ENCODE results near the gene MMEL1. TPM values are rescaled to one million over a fixed set of nuclear protein-coding genes. Genes with fewer than 3 reads are reported as not detected.

Gene MMEL1
- total RNA-seq, 2 experiments from 2014 or later: 0.67 to 1.8 TPM

DNA sequence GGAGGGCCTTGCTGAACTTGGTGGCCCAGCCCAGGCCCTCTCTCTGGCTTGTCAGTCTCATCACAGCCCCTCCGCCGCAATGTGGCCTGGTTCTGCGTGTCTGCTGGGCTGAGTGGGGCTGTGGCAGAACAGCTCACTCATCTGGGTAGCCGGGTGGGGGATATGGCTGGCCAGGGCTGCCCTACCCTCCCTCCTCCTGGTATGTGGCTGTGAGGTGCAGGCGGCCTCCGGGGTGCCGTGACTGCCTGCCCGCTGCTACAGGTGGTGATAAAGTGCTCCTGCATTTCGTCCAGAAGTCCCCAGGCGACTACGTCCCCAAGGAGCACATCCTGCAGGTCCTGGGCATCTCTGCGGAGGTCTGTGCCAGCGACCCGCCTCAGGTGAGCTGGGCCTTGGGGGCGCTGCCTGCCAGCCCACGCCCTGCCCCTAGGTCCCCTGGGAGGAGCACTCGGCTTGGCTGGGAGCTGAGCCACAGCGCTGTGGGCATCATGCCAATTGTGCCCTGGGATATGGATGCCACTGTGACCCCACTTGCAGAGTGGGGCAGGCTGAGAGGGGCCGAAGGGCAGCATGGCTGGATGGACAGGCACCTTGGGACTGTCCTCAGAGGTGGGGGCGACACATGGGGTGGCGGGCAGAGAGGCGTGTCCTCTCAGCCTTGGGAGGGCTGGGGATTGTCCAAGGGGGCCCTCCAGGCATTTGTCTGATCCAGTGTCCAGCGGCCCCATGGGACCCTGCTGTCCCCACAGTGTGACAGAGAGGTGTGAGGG is 44.0 kb downstream of the MMEL1 start:
- ChIA-PET POLR2A (interaction anchor here (4.1 to 6.7 kb wide), 3 partner anchors 12 to 41 kb away, joined by 30 to 133 read pairs (median 109); partner anchors contain the start of gene TNFRSF14), CTCF (no interaction called here)
- TF ChIP-seq, protein P1, sequence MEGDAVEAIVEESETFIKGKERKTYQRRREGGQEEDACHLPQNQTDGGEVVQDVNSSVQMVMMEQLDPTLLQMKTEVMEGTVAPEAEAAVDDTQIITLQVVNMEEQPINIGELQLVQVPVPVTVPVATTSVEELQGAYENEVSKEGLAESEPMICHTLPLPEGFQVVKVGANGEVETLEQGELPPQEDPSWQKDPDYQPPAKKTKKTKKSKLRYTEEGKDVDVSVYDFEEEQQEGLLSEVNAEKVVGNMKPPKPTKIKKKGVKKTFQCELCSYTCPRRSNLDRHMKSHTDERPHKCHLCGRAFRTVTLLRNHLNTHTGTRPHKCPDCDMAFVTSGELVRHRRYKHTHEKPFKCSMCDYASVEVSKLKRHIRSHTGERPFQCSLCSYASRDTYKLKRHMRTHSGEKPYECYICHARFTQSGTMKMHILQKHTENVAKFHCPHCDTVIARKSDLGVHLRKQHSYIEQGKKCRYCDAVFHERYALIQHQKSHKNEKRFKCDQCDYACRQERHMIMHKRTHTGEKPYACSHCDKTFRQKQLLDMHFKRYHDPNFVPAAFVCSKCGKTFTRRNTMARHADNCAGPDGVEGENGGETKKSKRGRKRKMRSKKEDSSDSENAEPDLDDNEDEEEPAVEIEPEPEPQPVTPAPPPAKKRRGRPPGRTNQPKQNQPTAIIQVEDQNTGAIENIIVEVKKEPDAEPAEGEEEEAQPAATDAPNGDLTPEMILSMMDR (IDR thresholded peaks at IDR 0.05): no peak
- no peaks in the 10 kb centered on the region for H3K9me3 ChIP-seq (ENCODE audit: control insufficient read depth in 1 of 2, insufficient read depth in 1 of 2, low read length in 2 of 2)
- peak in 1 of 14 experiments; percentile 34 for DNase-seq
- peaks cover 8% of the 10 kb centered on the region for H3K36me3 ChIP-seq (ENCODE audit: insufficient read depth, low read length)
- Mint-ChIP-seq H3K27ac (no peak overlapping the region), H3K4me3 (peak overlapping the region; percentile 45), H3K9me3 (no peaks in the 10 kb centered on the region), H3K36me3 (ENCODE audit: low read depth) (peaks cover 21% of the 10 kb centered on the region), H3K4me1 (ENCODE audit: low read depth) (peaks cover 27% of the 10 kb centered on the region), H3K27me3 (no peaks in the 10 kb centered on the region)
- ATAC-seq (ENCODE audit: poor library complexity): no peak
- no peaks in the 10 kb centered on the region for H3K27me3 ChIP-seq (ENCODE audit: control insufficient read depth in 1 of 2, insufficient read depth in 2 of 2, low read length in 2 of 2)
- intact Hi-C loops (cut with DNase I, micrococcal nuclease): loop anchor here in 1 of 2 experiments (5.0 kb wide), 1 partner anchor 392 kb away; no protein-coding TSS in a partner anchor
- no peak overlapping the region for H3K27ac ChIP-seq (ENCODE audit: low read depth in 1 of 2, low read length in 2 of 2)
- H3K4me1 ChIP-seq (ENCODE audit: insufficient read depth, low read length): peaks cover 48% of the 10 kb centered on the region
- no peak overlapping the region for H3K4me3 ChIP-seq (ENCODE audit: low read length)

DNA sequence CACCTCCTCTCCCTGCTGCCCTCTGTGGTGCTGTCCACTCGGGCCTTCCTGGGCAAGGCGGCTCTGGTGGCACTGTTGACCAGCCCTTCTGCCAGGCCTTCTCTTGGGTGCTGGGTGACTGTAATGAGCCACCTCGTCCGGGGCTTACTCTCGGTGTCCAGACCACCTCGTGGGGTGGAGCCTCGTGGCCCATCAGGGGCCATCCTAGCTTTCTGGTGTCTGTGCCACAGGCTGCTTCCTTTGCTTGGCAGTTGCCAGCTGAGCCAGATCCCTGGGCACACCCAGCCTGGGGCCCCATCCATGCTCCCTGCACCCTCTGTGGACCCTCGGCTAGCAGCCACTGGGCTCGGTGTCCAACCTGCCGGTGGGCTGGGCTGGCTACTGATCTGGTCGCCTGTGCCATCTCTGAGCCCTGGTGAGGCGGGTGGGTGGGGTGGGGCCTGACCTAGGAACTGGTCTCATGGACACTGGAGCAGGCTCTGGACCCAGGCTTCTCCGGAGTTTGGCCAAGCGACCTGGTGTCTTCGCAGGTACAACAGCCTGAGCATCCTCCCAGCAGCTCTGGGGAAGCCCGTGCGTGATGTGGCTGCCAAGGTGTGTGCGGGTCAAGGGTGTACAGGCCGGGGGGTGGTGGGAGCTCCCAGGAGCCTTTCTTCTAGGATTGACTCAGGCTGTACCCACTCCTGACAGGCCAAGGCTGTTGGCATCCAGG is 44.8 kb downstream of the MMEL1 start:
- H3K36me3 ChIP-seq (ENCODE audit: insufficient read depth, low read length): peaks cover 8% of the 10 kb centered on the region
- TF ChIP-seq, protein P1 (IDR thresholded peaks at IDR 0.05): no peak
- H3K27ac Mint-ChIP-seq: peak overlapping the region; percentile 98
- peaks cover 23% of the 10 kb centered on the region for H3K36me3 Mint-ChIP-seq (ENCODE audit: low read depth)
- peaks cover 33% of the 10 kb centered on the region for H3K4me1 Mint-ChIP-seq (ENCODE audit: low read depth)
- POLR2A ChIA-PET: interaction anchor here (1.1 to 6.7 kb wide), 5 partner anchors 11 to 196 kb away, joined by 3 to 133 read pairs (median 30); partner anchors contain the start of genes RER1 and TNFRSF14
- DNase-seq: no peak
- no peaks in the 10 kb centered on the region for H3K9me3 Mint-ChIP-seq
- no peaks in the 10 kb centered on the region for H3K9me3 ChIP-seq (ENCODE audit: control insufficient read depth in 1 of 2, insufficient read depth in 1 of 2, low read length in 2 of 2)
- peak overlapping the region; percentile 85 for H3K4me3 ChIP-seq (ENCODE audit: low read length)
- CTCF ChIA-PET: interaction anchor here (1.6 to 1.7 kb wide), 2 partner anchors 10 to 64 kb away, joined by 4 to 5 read pairs; no protein-coding TSS in a partner anchor
- peaks cover 54% of the 10 kb centered on the region for H3K4me1 ChIP-seq (ENCODE audit: insufficient read depth, low read length)
- intact Hi-C loops (cut with DNase I, micrococcal nuclease): loop anchor here (2.0 to 5.0 kb wide), 2 partner anchors 55 to 391 kb away; no protein-coding TSS in a partner anchor
- no peaks in the 10 kb centered on the region for H3K27me3 Mint-ChIP-seq
- H3K4me3 Mint-ChIP-seq: peak overlapping the region; percentile 87
- H3K27ac ChIP-seq (ENCODE audit: low read depth in 1 of 2, low read length in 2 of 2): no peak overlapping the region
- ATAC-seq (ENCODE audit: poor library complexity): no peak
- no peaks in the 10 kb centered on the region for H3K27me3 ChIP-seq (ENCODE audit: control insufficient read depth in 1 of 2, insufficient read depth in 2 of 2, low read length in 2 of 2)

DNA sequence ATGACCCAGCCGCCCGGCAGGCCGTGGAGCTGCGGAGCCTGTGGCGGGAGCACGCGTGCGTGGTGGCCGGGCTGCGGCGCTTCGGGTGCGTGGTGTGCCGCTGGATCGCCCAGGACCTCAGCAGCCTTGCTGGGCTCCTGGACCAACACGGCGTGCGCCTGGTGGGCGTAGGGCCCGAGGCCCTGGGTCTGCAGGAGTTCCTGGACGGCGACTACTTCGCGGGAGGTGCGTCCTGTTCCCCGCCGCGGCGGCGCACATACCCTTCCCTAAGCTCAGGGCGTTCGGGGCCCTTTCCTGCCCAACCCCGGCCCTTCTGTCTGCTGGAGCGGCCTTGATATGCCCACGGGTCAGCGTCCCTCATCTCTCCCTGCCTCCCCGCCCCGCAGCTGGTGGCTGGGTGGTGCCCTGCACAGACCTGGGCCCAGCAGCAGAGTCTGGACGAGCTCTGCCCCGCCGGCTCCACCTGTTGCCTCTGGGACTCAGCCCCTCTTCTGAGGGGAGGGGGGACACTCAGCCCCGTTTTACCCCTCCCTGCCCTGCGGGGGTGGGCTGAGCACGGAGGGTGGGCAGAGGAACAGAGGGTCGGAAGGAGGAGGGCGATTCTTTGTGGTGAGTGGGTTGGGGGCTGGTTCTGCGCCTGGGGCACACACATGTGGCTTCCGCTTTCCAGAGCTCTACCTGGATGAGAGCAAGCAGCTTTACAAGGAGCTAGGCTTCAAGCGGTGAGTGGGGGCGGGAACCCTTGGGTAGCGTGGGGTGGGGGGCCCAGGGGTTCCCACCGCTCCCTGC is 45.6 kb downstream of the MMEL1 start:
- TF ChIP-seq, protein P1 (IDR thresholded peaks at IDR 0.05): no peak
- Mint-ChIP-seq H3K4me3 (peak overlapping the region; percentile 87), H3K9me3 (no peaks in the 10 kb centered on the region), H3K36me3 (ENCODE audit: low read depth) (peaks cover 23% of the 10 kb centered on the region), H3K27me3 (no peaks in the 10 kb centered on the region), H3K4me1 (ENCODE audit: low read depth) (peaks cover 31% of the 10 kb centered on the region), H3K27ac (peak overlapping the region; percentile 98)
- ATAC-seq (ENCODE audit: poor library complexity) (no peak), DNase-seq (peak in 4 of 14 experiments; percentile 12 to 53 (median 28))
- intact Hi-C loops (cut with DNase I, micrococcal nuclease): loop anchor here (2.0 to 5.0 kb wide), 2 partner anchors 56 to 390 kb away; no protein-coding TSS in a partner anchor
- Histone ChIP-seq H3K27ac (ENCODE audit: low read depth in 1 of 2, low read length in 2 of 2) (no peak overlapping the region), H3K36me3 (ENCODE audit: insufficient read depth, low read length) (peaks cover 8% of the 10 kb centered on the region), H3K4me1 (ENCODE audit: insufficient read depth, low read length) (peaks cover 56% of the 10 kb centered on the region), H3K27me3 (ENCODE audit: control insufficient read depth in 1 of 2, insufficient read depth in 2 of 2, low read length in 2 of 2) (no peaks in the 10 kb centered on the region), H3K9me3 (ENCODE audit: control insufficient read depth in 1 of 2, insufficient read depth in 1 of 2, low read length in 2 of 2) (no peaks in the 10 kb centered on the region), H3K4me3 (ENCODE audit: low read length) (peak overlapping the region; percentile 85)
- ChIA-PET CTCF (interaction anchor here (1.6 to 3.8 kb wide), 3 partner anchors 9 to 63 kb away, joined by 4 to 20 read pairs (median 5); no protein-coding TSS in a partner anchor), POLR2A (interaction anchor here (0.8 to 6.7 kb wide), 7 partner anchors 10 to 195 kb away, joined by 3 to 133 read pairs (median 11); partner anchors contain the start of genes RER1 and TNFRSF14)
